Measurements from ENCODE around the gene DUSP6.

DNA sequence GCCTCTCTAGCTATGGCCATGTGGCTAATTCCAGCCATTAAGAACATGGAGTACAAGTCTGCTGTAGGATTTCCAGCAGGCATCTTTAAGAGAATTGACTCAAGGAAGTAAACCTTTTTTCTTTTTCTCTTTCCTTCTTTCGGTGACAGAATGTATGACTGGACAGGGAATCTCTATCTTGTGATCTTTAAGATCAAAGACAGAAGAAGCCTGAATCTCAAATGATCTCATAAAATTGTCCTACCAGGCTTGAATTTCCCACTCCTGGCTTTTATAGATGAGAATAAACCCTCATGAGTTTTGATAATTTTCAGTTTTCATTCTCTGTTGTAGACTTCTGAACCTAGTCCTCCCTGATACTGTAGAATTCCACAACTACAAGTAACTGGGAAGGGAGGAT, 11.4 kb downstream of the DUSP6 start:
- TF ChIP-seq EZH2 (IDR thresholded peaks at IDR 0.05) (no peak), POLR2AphosphoS5 (IDR thresholded peaks at IDR 0.05; ENCODE audit: borderline replicate concordance, low read depth, low read length) (no peak), FOXP2 (optimal IDR thresholded peaks at IDR 0.05; ENCODE audit: control extremely low read depth, extremely low read length, insufficient read depth) (no peak)

All from SK-N-MC (cell line).